HG02798 (cell line): ENCODE results near the gene OTOG.

Experiments used
- ATAC-seq: cut with Tn5 transposase; IDR thresholded peaks from one replicate; pipeline ENCODE4 v1.9.1; 2021; ENCODE audit warnings: mild to moderate bottlenecking; ENCODE audit not compliant: unreplicated experiment, poor library complexity

Gene OTOG

GRCh38 chr11:17519061-17519885 lies 27.8 kb upstream of the OTOG start:
- ATAC-seq, result no peak

GRCh38 chr11:17521106-17521900 lies 25.8 kb upstream of the OTOG start:
- ATAC-seq, result no peak

GRCh38 chr11:17522655-17523054 lies 24.4 kb upstream of the OTOG start:
- no peak for ATAC-seq

- no peak for ATAC-seq
Observed at GRCh38 chr11:17524221-17524620, 22.8 kb upstream of the OTOG start.

GRCh38 chr11:17525570-17525969 lies 21.5 kb upstream of the OTOG start:
- no peak for ATAC-seq

- no peak for ATAC-seq
Observed at GRCh38 chr11:17526326-17526725, 20.7 kb upstream of the OTOG start.

- ATAC-seq, result no peak
Observed at GRCh38 chr11:17526931-17527627, 20.0 kb upstream of the OTOG start.

- no peak for ATAC-seq
Observed at GRCh38 chr11:17527628-17527995, 19.4 kb upstream of the OTOG start.

- ATAC-seq, result peak; percentile 77
Observed at GRCh38 chr11:17528181-17528691, 18.8 kb upstream of the OTOG start.

- no peak for ATAC-seq
Observed at GRCh38 chr11:17528906-17529843, 17.9 kb upstream of the OTOG start.

GRCh38 chr11:17529844-17530185 lies 17.2 kb upstream of the OTOG start:
- no peak for ATAC-seq

- no peak for ATAC-seq
Observed at GRCh38 chr11:17531071-17531600, 15.9 kb upstream of the OTOG start.

- ATAC-seq, result no peak
Observed at GRCh38 chr11:17531636-17532113, 15.4 kb upstream of the OTOG start.

GRCh38 chr11:17532784-17533183 lies 14.3 kb upstream of the OTOG start:
- no peak for ATAC-seq

- no peak for ATAC-seq
Observed at GRCh38 chr11:17533341-17533740, 13.7 kb upstream of the OTOG start.

GRCh38 chr11:17533778-17534415 lies 13.2 kb upstream of the OTOG start:
- ATAC-seq, result no peak

GRCh38 chr11:17535488-17535887 lies 11.6 kb upstream of the OTOG start:
- ATAC-seq, result no peak

GRCh38 chr11:17537261-17537660 lies 9.8 kb upstream of the OTOG start:
- ATAC-seq, result no peak

- no peak for ATAC-seq
Observed at GRCh38 chr11:17538054-17538453, 9.0 kb upstream of the OTOG start.
